ENCODE data around the gene ZDHHC8. TPM values are rescaled to one million over a fixed set of nuclear protein-coding genes. Genes with fewer than 3 reads are reported as not detected.
A peak's percentile ranks its signal among the peaks of the same experiment; 100 is the strongest.
"Not testable (repeated sequence)": the region's sequence is repeated elsewhere in the genome, so short reads cannot be mapped to it uniquely, and the experiment has no call there.

The ZDHHC8 gene
- total and polyA plus RNA-seq, 12 donors: 23.2 to 51.7 (median 37.5) TPM

GRCh38 chr22:20157430-20158183 is 26.0 kb downstream of the ZDHHC8 start:
- Histone ChIP-seq H3K27me3 (peaks cover 0 to 7% (median 0%) of the 10 kb centered on the region in 7 donors), H3K27ac (no peak overlapping the region), H3K4me3 (no peak overlapping the region), H3K4me1 (peaks cover 0 to 7% (median 4%) of the 10 kb centered on the region in 9 donors), H3K9me3 (no peaks in the 10 kb centered on the region), H3K36me3 (no peaks in the 10 kb centered on the region)
- 63 to 69% methylated on average over 15 of the region's 15 CpGs for WGBS, 2 donors
- intact Hi-C loops (cut with DNase I): loop anchor here (1.0 to 10.0 kb wide), 7 partner anchors 47 to 130 kb away; partner anchors contain the start of gene RTN4R (in 9 of the 10)
- TF ChIP-seq CTCF (IDR thresholded peaks at IDR 0.05): no peak
- ATAC-seq (peak in 1 of 8 donors; percentile 2), DNase-seq (no peak)

DNA sequence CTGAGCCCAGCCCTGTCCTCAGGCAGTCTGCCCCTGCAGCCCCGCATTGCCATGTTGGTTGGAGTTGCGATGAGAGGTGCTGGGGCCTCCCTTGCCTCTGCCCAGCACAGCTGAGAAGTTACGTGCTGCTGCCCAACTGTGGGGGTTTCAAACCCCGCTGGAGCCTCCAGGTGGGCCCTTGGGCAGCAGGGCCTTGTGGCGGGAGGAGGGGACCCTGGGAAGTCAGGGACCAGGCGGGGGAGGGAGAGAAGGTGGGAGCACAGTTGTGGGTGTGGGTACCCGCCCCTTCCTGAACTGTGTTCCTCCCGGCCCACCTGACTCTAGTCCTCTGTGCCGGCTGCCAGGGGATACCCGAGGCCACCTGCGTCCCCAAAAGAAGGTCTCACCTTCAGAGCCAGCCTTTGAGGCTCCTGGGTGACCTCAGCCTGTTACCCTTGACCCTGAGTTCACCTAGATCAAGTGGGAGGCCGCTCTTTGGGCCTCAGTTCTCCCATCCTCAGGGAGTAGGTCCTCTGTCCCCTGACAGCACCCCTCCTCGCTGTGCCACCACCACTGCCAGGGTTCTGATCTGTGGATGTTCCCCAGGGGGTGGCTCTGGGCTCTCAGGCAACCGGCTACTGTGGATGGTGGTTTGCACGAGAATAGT is 26.9 kb downstream of the ZDHHC8 start:
- Histone ChIP-seq H3K4me3 (no peak overlapping the region), H3K27me3 (peaks cover 0 to 7% (median 0%) of the 10 kb centered on the region in 7 donors), H3K27ac (no peak overlapping the region), H3K4me1 (peaks cover 0 to 7% (median 4%) of the 10 kb centered on the region in 9 donors), H3K9me3 (no peaks in the 10 kb centered on the region), H3K36me3 (no peaks in the 10 kb centered on the region)
- TF ChIP-seq CTCF (IDR thresholded peaks at IDR 0.05): no peak
- intact Hi-C loops (cut with DNase I): loop anchor here in 7 of 10 donors (2.0 to 10.0 kb wide), 5 partner anchors 46 to 129 kb away; partner anchors contain the start of gene RTN4R (in 5 of the 7)
- DNase-seq (no peak), ATAC-seq (no peak)
- WGBS, 2 donors: 74 to 81% methylated on average over 14 to 15 of the region's 15 CpGs

- Histone ChIP-seq H3K36me3 (no peaks in the 10 kb centered on the region), H3K9me3 (no peaks in the 10 kb centered on the region)
These were observed 27.5 kb downstream of the ZDHHC8 start for GRCh38 chr22:20159076-20159475.

GRCh38 chr22:20159531-20159930 is 27.9 kb downstream of the ZDHHC8 start:
- H3K27ac ChIP-seq, H3K36me3 ChIP-seq, H3K4me1 ChIP-seq, ATAC-seq, H3K4me3 ChIP-seq, H3K27me3 ChIP-seq, DNase-seq, H3K9me3 ChIP-seq: not testable (repeated sequence)
- WGBS, 2 donors: 70 to 72% methylated on average over 7 to 11 of the region's 14 CpGs
- intact Hi-C loops (cut with DNase I): loop anchor here in 7 of 10 donors (2.0 to 10.0 kb wide), 5 partner anchors 45 to 128 kb away; partner anchors contain the start of gene RTN4R (in 5 of the 7)

More at GRCh38 chr22:20159076-20159475, 27.5 kb downstream of the ZDHHC8 start:
- ATAC-seq (no peak), DNase-seq (no peak)
- H3K27ac ChIP-seq: no peak overlapping the region
- peaks cover 0 to 7% (median 0%) of the 10 kb centered on the region in 7 donors for H3K27me3 ChIP-seq
- intact Hi-C loops (cut with DNase I): loop anchor here in 7 of 10 donors (2.0 to 10.0 kb wide), 5 partner anchors 46 to 128 kb away; partner anchors contain the start of gene RTN4R (in 5 of the 7)
- H3K4me3 ChIP-seq: no peak overlapping the region
- 51 to 58% methylated on average over 9 of the region's 9 CpGs for WGBS, 2 donors
- H3K4me1 ChIP-seq: peaks cover 0 to 7% (median 4%) of the 10 kb centered on the region in 9 donors
- TF ChIP-seq CTCF (IDR thresholded peaks at IDR 0.05): no peak
